Heart left ventricle (tissue), 16 donors: ENCODE data around the gene C16orf95. TPM values are rescaled to one million over a fixed set of nuclear protein-coding genes. Genes with fewer than 3 reads are reported as not detected.
A peak's percentile ranks its signal among the peaks of the same experiment; 100 is the strongest.

Source experiments
- ATAC-seq, 4 donors: fragments of 200-7000 bp; cut with Tn5 transposase; one replicate each; pipeline ENCODE4 v1.9.1; 2020 to 2022; ENCODE audit warnings: moderate library complexity in 4 of 4, mild to moderate bottlenecking in 3 of 4, moderate number of reproducible peaks in 1 of 4
- DNase-seq, 5 donors: peaks; one replicate each; pipeline ENCODE4 v3.0.0-alpha.2; 2020
- H3K27ac ChIP-seq, 12 donors: fragments of 200-600 bp; sonication (generic) in 4 of 12; one replicate each; pipeline versions ENCODE4 v1.5.0 to v1.8.0; 2016 to 2022; ENCODE audit warnings: mild to moderate bottlenecking in 2 of 12
- H3K27me3 ChIP-seq, 9 donors: fragments of 200-600 bp; sonication (generic) in 2 of 9; one replicate each; pipeline versions ENCODE4 v1.5.1 to v1.8.0; 2016 to 2022; ENCODE audit warnings: mild to moderate bottlenecking in 3 of 9
- H3K36me3 ChIP-seq, 9 donors: fragments of 200-600 bp; sonication (generic) in 2 of 9; one replicate each; pipeline versions ENCODE4 v1.5.0 to v1.8.0; 2018 to 2022; ENCODE audit warnings: mild to moderate bottlenecking in 2 of 9
- H3K4me1 ChIP-seq, 12 donors: fragments of 200-600 bp; sonication (generic) in 4 of 12; one replicate each; pipeline versions ENCODE4 v1.5.0 to v1.8.0; 2016 to 2022; ENCODE audit warnings: mild to moderate bottlenecking in 3 of 12
- H3K4me3 ChIP-seq, 12 donors: fragments of 200-600 bp; sonication (generic) in 4 of 12; one replicate each; pipeline versions ENCODE4 v1.5.0 to v1.8.0; 2017 to 2022; ENCODE audit warnings: mild to moderate bottlenecking in 9 of 12, moderate library complexity in 4 of 12
- H3K9me3 ChIP-seq, 12 donors: fragments of 200-600 bp; sonication (generic) in 4 of 12; one replicate each; pipeline versions ENCODE4 v1.5.0 to v1.8.0; 2016 to 2022; ENCODE audit warnings: mild to moderate bottlenecking in 1 of 12
- CTCF ChIP-seq, 12 donors: fragments of 200-600 bp; sonication (generic) in 4 of 12; IDR thresholded peaks; one replicate each; pipeline versions ENCODE4 v1.5.0 to v1.8.0; 2018 to 2022; ENCODE audit warnings: antibody characterized with exemption in 12 of 12, mild to moderate bottlenecking in 5 of 12
- POLR2A ChIP-seq, 2 donors: fragments of 450-650 bp; IDR thresholded peaks; one replicate each; pipeline ENCODE4 v1.6.1; 2017; ENCODE audit warnings: antibody characterized with exemption in 2 of 2, mild to moderate bottlenecking in 2 of 2, moderate library complexity in 2 of 2
- WGBS, 4 donors: extraction: QIAGEN DNeasy Blood & Tissue Kit in 2 of 4; methylation state at CpG; one replicate each; pipeline versions ENCODE4 v1.1.5 to v1.1.7; 2013 to 2018; 5-methylcytosine and 5-hydroxymethylcytosine counted together
- intact Hi-C, 10 donors: fragments of 100-400 bp; cut with DNase I; formaldehyde crosslinking; loops; one replicate each; pipeline versions ENCODE4 v1.11.1 to v1.14.2; 2022
- polyA plus RNA-seq, 2 donors: library from polyadenylated mRNA; stranded (reverse); fragments of 200-250 nt; gene quantifications; one replicate each; pipeline ENCODE4 v1.2.3, GENCODE V29; 2013
- total RNA-seq, 9 donors: library from RNA; depleted of rRNA in 2 of 9; stranded (reverse); fragments of >200 nt in 2 of 9; fragmentation: NEBNext Ultra II Directional in 3 of 9; extraction: Animal tissue kit (Norgen Biotek cat#: 25700) in 3 of 9; gene quantifications; one replicate each; pipeline versions ENCODE4 v1.1.0 to v1.2.4, GENCODE V29; 2016 to 2023
- donor health status: ischemic (EF 13 %, LVEDD 7.1; RV severe dilation, severe dysfunction).
- donor health status: healthy with polysubstance abuse.
- donor health status: DM: no; HTN: yes; CAD: no.
- donor health status: DM: no; HTN: no; CAD: no.
- donor health status: ischemic (EF 25% LVEDD 6.9; RV normal size, moderate dysfunction).
- donor health status: ischemic (EF 25% LVEDD 5.7; RV mildly dilated, moderate dysfunction).
- donor health status: healthy.
- donor health status: DM: yes; HTN: yes; CAD: no.
- donor health status: ischemic (EF 35%, LVEDD 5.7; RV mildly dilated, moderate dysfunction).
- donor health status: nonischemic (EF 11% LVEDD 7.7; RV severe dilation, severe dysfunction).
- donor health status: DM: yes; HTN: yes; CAD: no.
- donor health status: PGD.
- donor health status: ischemic (EF 29% LVEDD 5.4; RV normal size, mild dysfunction).
- donor health status: nonischemic (EF 23%, LVEDD 6.1; RV moderate dilation, normal function).

Gene C16orf95
- total and polyA plus RNA-seq, 11 donors, result 0.91 to 4.5 (median 3.1) TPM

DNA sequence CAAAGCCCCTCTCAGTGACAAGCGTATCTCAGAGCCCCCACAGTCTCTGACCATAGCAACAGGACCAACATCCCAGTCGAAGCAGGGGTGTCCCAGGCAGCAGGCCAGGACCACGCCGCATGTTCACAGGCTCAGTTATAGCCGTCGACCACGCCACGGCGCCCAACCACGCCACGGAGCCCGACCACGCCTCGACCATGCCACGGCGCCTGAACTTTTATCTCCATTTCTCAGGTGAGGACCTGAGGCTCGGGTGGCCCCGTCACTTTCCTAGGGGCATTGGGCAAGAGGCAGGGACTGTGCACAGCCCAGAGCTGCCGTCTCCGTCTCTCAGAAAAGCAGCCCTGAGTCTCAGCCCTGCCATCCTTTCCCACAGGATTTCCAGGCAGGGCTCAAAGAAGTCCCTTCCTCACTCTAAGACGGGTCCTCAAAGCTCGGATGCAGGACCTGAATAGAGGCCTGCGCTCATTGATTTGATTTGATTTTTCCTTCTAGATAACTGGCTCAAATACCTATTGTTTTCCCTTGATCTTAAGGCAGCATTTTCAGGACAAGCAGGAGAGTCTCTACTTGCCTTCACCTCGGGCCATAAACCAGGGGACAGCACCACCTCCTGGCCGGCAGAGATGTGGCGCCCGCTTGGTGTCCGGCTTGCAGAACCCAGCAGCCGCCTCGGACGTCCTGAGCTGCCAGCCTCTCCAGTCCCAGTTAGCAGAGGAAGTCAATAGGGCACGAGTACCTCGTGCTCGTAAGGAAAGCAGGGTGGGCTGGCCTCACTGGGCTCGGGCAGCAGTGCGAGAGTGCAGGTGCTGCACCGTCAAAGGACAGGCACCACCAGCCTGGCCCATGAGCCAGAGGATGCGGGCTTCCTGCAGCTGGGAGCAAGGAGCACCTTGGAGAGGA is 38.8 kb downstream of the C16orf95 start:
- TF ChIP-seq POLR2A (IDR thresholded peaks at IDR 0.05), result no peak
- peak; percentile 68 to 93 (median 86) for TF ChIP-seq CTCF (IDR thresholded peaks at IDR 0.05)
- H3K27ac ChIP-seq, result no peak overlapping the region
- no peaks in the 10 kb centered on the region for H3K36me3 ChIP-seq
- H3K27me3 ChIP-seq, result peaks cover 0 to 12% (median 0%) of the 10 kb centered on the region in 9 donors
- H3K4me3 ChIP-seq, result no peak overlapping the region
- DNase-seq (peak; percentile 67 to 85 (median 75)), ATAC-seq (peak; percentile 89 to 97 (median 94))
- intact Hi-C loops, result loop anchor here (1.0 to 10.0 kb wide), 11 partner anchors 71 to 716 kb away; no protein-coding TSS in a partner anchor
- WGBS, 4 donors, result 52 to 57% (median 54%) methylated on average over 28 to 38 of the region's 38 CpGs
- peaks cover 0 to 3% (median 0%) of the 10 kb centered on the region in 12 donors for H3K4me1 ChIP-seq
- no peaks in the 10 kb centered on the region for H3K9me3 ChIP-seq

GRCh38 chr16:87276924-87277323 is 40.3 kb downstream of the C16orf95 start:
- ATAC-seq (no peak), DNase-seq (no peak)
- peaks cover 0 to 3% (median 0%) of the 10 kb centered on the region in 12 donors for H3K4me1 ChIP-seq
- WGBS, 4 donors, result 93 to 96% (median 94%) methylated on average over 11 of the region's 11 CpGs
- intact Hi-C loops, result loop anchor here (5.0 to 10.0 kb wide), 6 partner anchors 70 to 215 kb away; no protein-coding TSS in a partner anchor
- H3K9me3 ChIP-seq, result no peaks in the 10 kb centered on the region
- no peaks in the 10 kb centered on the region for H3K36me3 ChIP-seq
- H3K4me3 ChIP-seq, result no peak overlapping the region
- peaks cover 0 to 12% (median 0%) of the 10 kb centered on the region in 9 donors for H3K27me3 ChIP-seq
- no peak overlapping the region for H3K27ac ChIP-seq
- TF ChIP-seq CTCF (IDR thresholded peaks at IDR 0.05), result no peak
- no peak for TF ChIP-seq POLR2A (IDR thresholded peaks at IDR 0.05)

GRCh38 chr16:87276091-87276701 is 41.0 kb downstream of the C16orf95 start:
- H3K27me3 ChIP-seq, result peaks cover 0 to 12% (median 0%) of the 10 kb centered on the region in 9 donors
- TF ChIP-seq POLR2A (IDR thresholded peaks at IDR 0.05), result no peak
- TF ChIP-seq CTCF (IDR thresholded peaks at IDR 0.05), result no peak
- no peaks in the 10 kb centered on the region for H3K9me3 ChIP-seq
- no peak overlapping the region for H3K4me3 ChIP-seq
- intact Hi-C loops, result loop anchor here (5.0 to 10.0 kb wide), 6 partner anchors 69 to 214 kb away; no protein-coding TSS in a partner anchor
- H3K4me1 ChIP-seq, result peaks cover 0 to 3% (median 0%) of the 10 kb centered on the region in 12 donors
- DNase-seq (no peak), ATAC-seq (no peak)
- 56 to 70% (median 59%) methylated on average over 15 to 16 of the region's 16 CpGs for WGBS, 4 donors
- H3K36me3 ChIP-seq, result no peaks in the 10 kb centered on the region
- H3K27ac ChIP-seq, result no peak overlapping the region

GRCh38 chr16:87274794-87275193 is 42.4 kb downstream of the C16orf95 start:
- H3K4me1 ChIP-seq, result peaks cover 0 to 3% (median 0%) of the 10 kb centered on the region in 12 donors
- TF ChIP-seq POLR2A (IDR thresholded peaks at IDR 0.05), result no peak
- TF ChIP-seq CTCF (IDR thresholded peaks at IDR 0.05), result no peak
- 85 to 95% (median 89%) methylated on average over 4 of the region's 4 CpGs for WGBS, 4 donors
- intact Hi-C loops, result loop anchor here (5.0 to 10.0 kb wide), 6 partner anchors 67 to 212 kb away; no protein-coding TSS in a partner anchor
- peaks cover 0 to 12% (median 0%) of the 10 kb centered on the region in 9 donors for H3K27me3 ChIP-seq
- no peak for DNase-seq
- no peaks in the 10 kb centered on the region for H3K36me3 ChIP-seq
- H3K27ac ChIP-seq, result no peak overlapping the region
- ATAC-seq, result no peak
- H3K9me3 ChIP-seq, result no peaks in the 10 kb centered on the region
- no peak overlapping the region for H3K4me3 ChIP-seq
